IMR-90 (cell line): Measurements from ENCODE around the gene FRAS1.

Experiments used
- BHLHE40 ChIP-seq: fragments of 150-350 bp; IDR thresholded peaks from 2 replicates; pipeline ENCODE4 v1.6.1; 2016; ENCODE audit warnings: mild to moderate bottlenecking, low read depth, low read length
- CTCF ChIP-seq: conservative IDR thresholded peaks from 2 replicates; pipeline ENCODE4 v1.5.1; 2012; ENCODE audit warnings: mild to moderate bottlenecking, low read depth, low read length, improper control_type of control experiment
- FOS ChIP-seq: fragments of 150-350 bp; IDR thresholded peaks from 2 replicates; pipeline ENCODE4 v1.6.1; 2016; ENCODE audit warnings: low read depth, low read length
- NFE2L2 ChIP-seq: fragments of 150-350 bp; IDR thresholded peaks from 2 replicates; pipeline ENCODE4 v1.6.1; 2016; ENCODE audit warnings: low read depth, mild to moderate bottlenecking, low read length
- POLR2A ChIP-seq: IDR thresholded peaks from 2 replicates; pipeline ENCODE4 v1.6.1; 2012; ENCODE audit warnings: mild to moderate bottlenecking, low read depth, low read length

GRCh38 chr4:78360466-78360865, 303.3 kb downstream of the FRAS1 start:
- TF ChIP-seq CTCF (no peak), POLR2A (no peak), FOS (no peak), BHLHE40 (no peak), NFE2L2 (no peak)
